SK-N-SH (cell line): ENCODE measurements around the gene PLG. TPM values are rescaled to one million over a fixed set of nuclear protein-coding genes. Genes with fewer than 3 reads are reported as not detected.
"Not testable (repeated sequence)": the region's sequence is repeated elsewhere in the genome, so short reads cannot be mapped to it uniquely, and the experiment has no call there.

Experiments
- CTCF ChIA-PET: fragments of 300-600, 350-600 bp; formaldehyde crosslinking; extraction: SDS; loops from one replicate; lab custom pipeline; 2021; lab: Yijun Ruan, JAX
- POLR2A ChIA-PET: fragments of 350-600 bp; sonication (Branson Sonifier 250); formaldehyde crosslinking; extraction: SDS; loops from one replicate; lab custom pipeline; 2020; ENCODE audit warnings: antibody characterized with exemption, inconsistent platforms; lab: Yijun Ruan, JAX
- DNase-seq: peaks from one replicate; pipeline ENCODE4 v3.0.0; 2012
- H2AFZ ChIP-seq: fragments of 200-600 bp; sonication (generic); 2 replicates; pipeline ENCODE4 v1.8.1; 2016; ENCODE audit warnings: antibody characterized with exemption, mild to moderate bottlenecking, low read depth
- H3F3A ChIP-seq: fragments of 200-600 bp; sonication (generic); replicated peaks from 2 replicates; pipeline ENCODE3; 2016; ENCODE audit warnings: antibody characterized with exemption, mild to moderate bottlenecking; ENCODE audit not compliant: insufficient read depth
- H3K27ac ChIP-seq, 2 experiments: fragments of 200-500 bp in 1 of 2; fragments of 200-600 bp in 1 of 2; sonication (Bioruptor generic) in 1 of 2; sonication (generic), shearing (Covaris generic) in 1 of 2; 2 replicates each; pipeline versions ENCODE4 v1.5.1 to v1.6.1; 2014 to 2016; ENCODE audit warnings: low read depth in 2 of 2, inconsistent platforms in 1 of 2, low read length in 1 of 2, mild to moderate bottlenecking in 1 of 2, mixed read lengths in 1 of 2
- H3K27me3 ChIP-seq: fragments of 200-600 bp; sonication (generic), shearing (Covaris generic); 2 replicates; pipeline ENCODE4 v1.6.1; 2016; ENCODE audit warnings: mixed run types; ENCODE audit not compliant: insufficient read depth
- H3K36me3 ChIP-seq, 2 experiments: fragments of 200-500 bp in 1 of 2; fragments of 200-600 bp in 1 of 2; sonication (Bioruptor generic) in 1 of 2; sonication (generic) in 1 of 2; replicated peaks in 1 of 2; 2 replicates each; pipeline versions ENCODE3 to v1.5.1; 2014 to 2016; ENCODE audit warnings: low read length in 1 of 2, mild to moderate bottlenecking in 1 of 2; ENCODE audit not compliant: insufficient read depth in 2 of 2, control insufficient read depth in 1 of 2
- H3K4me1 ChIP-seq, 2 experiments: fragments of 200-500 bp in 1 of 2; fragments of 200-600 bp in 1 of 2; sonication (Bioruptor generic) in 1 of 2; sonication (generic), shearing (Covaris generic) in 1 of 2; 2 replicates each; pipeline versions ENCODE4 v1.5.1 to v1.6.1; 2014 to 2016; ENCODE audit warnings: low read depth in 1 of 2, low read length in 1 of 2, mixed run types in 1 of 2; ENCODE audit not compliant: insufficient read depth in 2 of 2, control insufficient read depth in 1 of 2
- H3K4me2 ChIP-seq: fragments of 200-600 bp; sonication (generic), shearing (Covaris generic); 2 replicates; pipeline ENCODE4 v1.6.1; 2017; ENCODE audit warnings: mixed run types
- H3K4me3 ChIP-seq, 2 experiments: fragments of 200-500 bp in 1 of 2; fragments of 200-600 bp in 1 of 2; sonication (Bioruptor generic) in 1 of 2; sonication (generic), shearing (Covaris generic) in 1 of 2; 2 replicates each; pipeline versions ENCODE4 v1.5.1 to v1.8.1; 2014 to 2016; ENCODE audit warnings: low read depth in 2 of 2, inconsistent platforms in 1 of 2, low read length in 1 of 2, mild to moderate bottlenecking in 1 of 2, mixed read lengths in 1 of 2, moderate library complexity in 1 of 2
- H3K79me2 ChIP-seq: fragments of 200-600 bp; sonication (generic); 2 replicates; pipeline ENCODE4 v1.8.1; 2017; ENCODE audit warnings: mild to moderate bottlenecking; ENCODE audit not compliant: insufficient read depth
- H3K9ac ChIP-seq: fragments of 200-600 bp; sonication (generic); 2 replicates; pipeline ENCODE4 v1.6.1; 2017; ENCODE audit warnings: mixed run types
- H3K9me2 ChIP-seq: fragments of 200-600 bp; sonication (generic); 2 replicates; pipeline ENCODE4 v1.6.1; 2017; ENCODE audit warnings: mixed run types
- H3K9me3 ChIP-seq: fragments of 200-600 bp; sonication (generic); 2 replicates; pipeline ENCODE4 v1.6.1; 2017; ENCODE audit warnings: mixed run types, mild to moderate bottlenecking, moderate library complexity
- H4K20me1 ChIP-seq: fragments of 200-600 bp; sonication (generic); 2 replicates; pipeline ENCODE4 v1.6.1; 2017; ENCODE audit warnings: mild to moderate bottlenecking, mixed run types; ENCODE audit not compliant: insufficient read depth
- ELF1 ChIP-seq: IDR thresholded peaks from 2 replicates; pipeline ENCODE4 v1.4.0; 2012
- GATA2 ChIP-seq: sonication (generic); formaldehyde crosslinking; IDR thresholded peaks from 2 replicates; pipeline ENCODE4 v1.5.0; 2020; ENCODE audit warnings: mild to moderate bottlenecking, missing genetic modification reagents
- IRF3 ChIP-seq: fragments of 150-350 bp; IDR thresholded peaks from 2 replicates; pipeline ENCODE4 v1.6.1; 2016; ENCODE audit warnings: mild to moderate bottlenecking, low read depth, low read length
- MXI1 ChIP-seq: IDR thresholded peaks from 2 replicates; pipeline ENCODE4 v1.6.1; 2012; ENCODE audit warnings: mild to moderate bottlenecking, low read depth, low read length, improper control_type of control experiment
- NFIC ChIP-seq: IDR thresholded peaks from 2 replicates; pipeline ENCODE4 v1.4.0; 2012; ENCODE audit warnings: borderline replicate concordance
- POLR2AphosphoS5 ChIP-seq: IDR thresholded peaks from 2 replicates; pipeline ENCODE4 v1.6.1; 2012; ENCODE audit warnings: low read depth, low read length
- RAD21 ChIP-seq: IDR thresholded peaks from 2 replicates; pipeline ENCODE4 v1.6.1; 2012; ENCODE audit warnings: mild to moderate bottlenecking, low read length
- RCOR1 ChIP-seq: fragments of 150-350 bp; IDR thresholded peaks from 2 replicates; pipeline ENCODE4 v1.6.1; 2017; ENCODE audit warnings: antibody characterized with exemption, low read length
- RXRA ChIP-seq: IDR thresholded peaks from 2 replicates; pipeline ENCODE4 v1.4.0; 2012; ENCODE audit warnings: low read depth, mild to moderate bottlenecking, borderline replicate concordance
- SIN3A ChIP-seq: IDR thresholded peaks from 2 replicates; pipeline ENCODE4 v1.6.1; 2012; ENCODE audit warnings: low read depth, mild to moderate bottlenecking, low read length, moderate library complexity, borderline replicate concordance
- SMC3 ChIP-seq: IDR thresholded peaks from 2 replicates; pipeline ENCODE4 v1.6.1; 2012; ENCODE audit warnings: low read depth, low read length, improper control_type of control experiment
- TCF12 ChIP-seq: IDR thresholded peaks from 2 replicates; pipeline ENCODE4 v1.4.0; 2012
- YY1 ChIP-seq: IDR thresholded peaks from 2 replicates; pipeline ENCODE4 v1.4.0; 2012; ENCODE audit warnings: low read depth, mild to moderate bottlenecking
- ZBTB33 ChIP-seq: IDR thresholded peaks from 2 replicates; pipeline ENCODE4 v1.4.0; 2012; ENCODE audit warnings: low read depth, borderline replicate concordance
- WGBS: methylation state at CpG from one replicate; pipeline ENCODE4 v1.1.6; 2017; ENCODE audit warnings: low lambda C conversion rate; 5-methylcytosine and 5-hydroxymethylcytosine counted together
- polyA plus RNA-seq, 3 experiments: library from polyadenylated mRNA; depleted of rRNA; stranded (reverse); fragments of >200 nt; gene quantifications; 2 replicates each; pipeline ENCODE4 v1.2.3, GENCODE V29; 2012
- TF ChIP-seq, protein P1 (sequence below): IDR thresholded peaks from 2 replicates; pipeline ENCODE4; 2012
- TF ChIP-seq, protein P2 (sequence below): IDR thresholded peaks from 2 replicates; pipeline ENCODE4 v1.4.0; 2012; ENCODE audit warnings: low read depth

Gene PLG
- polyA plus RNA-seq, 1 of the 3 experiments (the other 2 are of a cell fraction) = not detected

GRCh38 chr6:160737934-160738333 lies 35.9 kb downstream of the PLG start (continued):
- TF ChIP-seq RXRA = no peak
- TF ChIP-seq NFIC = no peak
- no peak for TF ChIP-seq YY1
- no peak for TF ChIP-seq GATA2 (CRISPR knock-in tag)
- TF ChIP-seq RCOR1 = no peak
- TF ChIP-seq ZBTB33 = no peak
- no peak for TF ChIP-seq RAD21

DNA sequence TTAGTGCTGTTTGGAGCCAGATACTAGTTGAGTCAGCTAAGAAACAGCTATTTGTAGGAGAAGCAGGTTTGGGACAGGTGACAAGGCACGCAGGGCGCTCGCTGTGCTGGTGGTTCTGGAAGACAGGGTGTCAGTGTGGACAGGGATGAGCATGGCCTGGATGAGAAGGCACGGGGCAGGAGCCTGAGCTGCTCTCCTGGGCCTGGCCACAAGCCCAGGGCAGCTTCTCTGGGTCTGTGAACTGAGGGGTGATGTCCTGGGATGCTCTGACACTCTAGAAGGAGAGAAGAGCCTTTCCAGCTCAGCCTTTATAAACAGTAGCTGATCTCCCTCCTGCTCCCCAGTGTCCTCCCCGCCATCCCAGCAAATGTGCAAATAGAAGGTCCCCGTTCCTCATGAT lies 37.9 kb downstream of the PLG start:
- CTCF ChIA-PET = no interaction called here

GRCh38 chr6:160741012-160741411 lies 39.0 kb downstream of the PLG start:
- H3F3A ChIP-seq, H3K9me3 ChIP-seq, H3K4me3 ChIP-seq, H3K4me1 ChIP-seq, H2AFZ ChIP-seq, H3K27ac ChIP-seq, H3K36me3 ChIP-seq, H3K27me3 ChIP-seq, H3K4me2 ChIP-seq, H4K20me1 ChIP-seq, H3K79me2 ChIP-seq, H3K9ac ChIP-seq, H3K9me2 ChIP-seq, POLR2A ChIA-PET, DNase-seq: not testable (repeated sequence)
- 3% methylated on average over 7 of the region's 7 CpGs for WGBS
- CTCF ChIA-PET = interaction anchor here (4.1 kb wide), 1 partner anchor 8 kb away, joined by 19 read pairs; no protein-coding TSS in a partner anchor

More for the DNA sequence above, 37.9 kb downstream of the PLG start:
- no peaks in the 10 kb centered on the region for H3F3A ChIP-seq
- H3K4me1 ChIP-seq = no peaks in the 10 kb centered on the region
- no peak overlapping the region for H3K27ac ChIP-seq
- H3K9ac ChIP-seq = no peak overlapping the region
- H3K27me3 ChIP-seq = no peaks in the 10 kb centered on the region
- 2% methylated on average over 6 of the region's 6 CpGs for WGBS
- H3K9me2 ChIP-seq = 0 out of 2 replicates have a peak, but pooled peaks cover 3% of the 10 kb centered on the region
- H3K79me2 ChIP-seq = no peaks in the 10 kb centered on the region
- H3K4me3 ChIP-seq = no peak overlapping the region
- TF ChIP-seq TCF12 (no peak), ELF1 (no peak), POLR2AphosphoS5 (no peak), IRF3 (no peak), SIN3A (no peak), MXI1 (no peak), SMC3 (no peak), YY1 (no peak)
- TF ChIP-seq, protein P1, sequence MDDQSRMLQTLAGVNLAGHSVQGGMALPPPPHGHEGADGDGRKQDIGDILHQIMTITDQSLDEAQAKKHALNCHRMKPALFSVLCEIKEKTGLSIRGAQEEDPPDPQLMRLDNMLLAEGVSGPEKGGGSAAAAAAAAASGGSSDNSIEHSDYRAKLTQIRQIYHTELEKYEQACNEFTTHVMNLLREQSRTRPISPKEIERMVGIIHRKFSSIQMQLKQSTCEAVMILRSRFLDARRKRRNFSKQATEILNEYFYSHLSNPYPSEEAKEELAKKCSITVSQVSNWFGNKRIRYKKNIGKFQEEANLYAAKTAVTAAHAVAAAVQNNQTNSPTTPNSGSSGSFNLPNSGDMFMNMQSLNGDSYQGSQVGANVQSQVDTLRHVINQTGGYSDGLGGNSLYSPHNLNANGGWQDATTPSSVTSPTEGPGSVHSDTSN = no peak
- TF ChIP-seq, protein P2, sequence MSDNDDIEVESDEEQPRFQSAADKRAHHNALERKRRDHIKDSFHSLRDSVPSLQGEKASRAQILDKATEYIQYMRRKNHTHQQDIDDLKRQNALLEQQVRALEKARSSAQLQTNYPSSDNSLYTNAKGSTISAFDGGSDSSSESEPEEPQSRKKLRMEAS = no peak
- TF ChIP-seq, all 33 proteins: peak for 0
- Histone ChIP-seq H3K36me3 (no peaks in the 10 kb centered on the region), H4K20me1 (no peaks in the 10 kb centered on the region), H2AFZ (no peak overlapping the region), H3K4me2 (no peak overlapping the region), H3K9me3 (no peaks in the 10 kb centered on the region)
- DNase-seq = no peak
- POLR2A ChIA-PET = no interaction called here
